Ovary (tissue), 3 donors: Measurements from ENCODE around the gene FANCI.

Experiments used
- EP300 ChIP-seq: sonication (generic); formaldehyde crosslinking; IDR thresholded peaks from one replicate; pipeline ENCODE4 v1.6.1; 2017; ENCODE audit warnings: antibody characterized with exemption
- POLR2A ChIP-seq: fragments of 450-650 bp; IDR thresholded peaks from one replicate; pipeline ENCODE4 v1.6.1; 2017; ENCODE audit warnings: antibody characterized with exemption, mild to moderate bottlenecking, moderate library complexity
- TF ChIP-seq, protein P1 (sequence below), 3 donors: fragments of 450-650 bp in 2 of 3; fragments of 200-600 bp in 1 of 3; IDR thresholded peaks; one replicate each; pipeline versions ENCODE4 v1.5.1 to v1.8.0; 2016 to 2022; ENCODE audit warnings: antibody characterized with exemption in 3 of 3, mild to moderate bottlenecking in 1 of 3
- donor health status: DM: no; HTN: no; CAD: no.

DNA sequence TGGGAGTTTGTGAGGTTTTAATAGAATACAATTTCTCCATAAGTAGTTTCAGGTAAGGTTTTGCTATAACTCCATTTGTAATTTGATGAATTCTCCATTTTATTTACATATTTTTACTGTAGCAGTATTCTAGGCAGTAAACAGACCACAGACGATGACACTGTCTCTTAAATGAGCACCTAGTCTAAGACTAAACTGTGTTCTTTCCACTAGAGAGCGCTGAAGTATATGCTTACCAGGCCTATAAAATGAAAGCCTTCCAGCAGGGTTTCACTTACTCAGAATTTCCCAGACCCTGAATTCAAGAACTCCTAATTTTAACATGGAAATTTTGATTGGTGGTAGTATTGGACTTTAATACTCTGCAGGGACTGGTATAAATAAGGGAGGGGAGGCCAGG is 49.2 kb downstream of the FANCI start:
- TF ChIP-seq EP300 (no peak), POLR2A (no peak)
- TF ChIP-seq, protein P1, sequence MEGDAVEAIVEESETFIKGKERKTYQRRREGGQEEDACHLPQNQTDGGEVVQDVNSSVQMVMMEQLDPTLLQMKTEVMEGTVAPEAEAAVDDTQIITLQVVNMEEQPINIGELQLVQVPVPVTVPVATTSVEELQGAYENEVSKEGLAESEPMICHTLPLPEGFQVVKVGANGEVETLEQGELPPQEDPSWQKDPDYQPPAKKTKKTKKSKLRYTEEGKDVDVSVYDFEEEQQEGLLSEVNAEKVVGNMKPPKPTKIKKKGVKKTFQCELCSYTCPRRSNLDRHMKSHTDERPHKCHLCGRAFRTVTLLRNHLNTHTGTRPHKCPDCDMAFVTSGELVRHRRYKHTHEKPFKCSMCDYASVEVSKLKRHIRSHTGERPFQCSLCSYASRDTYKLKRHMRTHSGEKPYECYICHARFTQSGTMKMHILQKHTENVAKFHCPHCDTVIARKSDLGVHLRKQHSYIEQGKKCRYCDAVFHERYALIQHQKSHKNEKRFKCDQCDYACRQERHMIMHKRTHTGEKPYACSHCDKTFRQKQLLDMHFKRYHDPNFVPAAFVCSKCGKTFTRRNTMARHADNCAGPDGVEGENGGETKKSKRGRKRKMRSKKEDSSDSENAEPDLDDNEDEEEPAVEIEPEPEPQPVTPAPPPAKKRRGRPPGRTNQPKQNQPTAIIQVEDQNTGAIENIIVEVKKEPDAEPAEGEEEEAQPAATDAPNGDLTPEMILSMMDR (IDR thresholded peaks at IDR 0.05), result no peak
